DMS53 (cell line): Measurements from ENCODE around the gene MLLT10.
"Not testable (repeated sequence)": the region's sequence is repeated elsewhere in the genome, so short reads cannot be mapped to it uniquely, and the experiment has no call there.

Experiments
- DNase-seq: peaks from one replicate; lab custom pipeline; 2025; lab: John Stamatoyannopoulos, UW

MLLT10 gene

DNA sequence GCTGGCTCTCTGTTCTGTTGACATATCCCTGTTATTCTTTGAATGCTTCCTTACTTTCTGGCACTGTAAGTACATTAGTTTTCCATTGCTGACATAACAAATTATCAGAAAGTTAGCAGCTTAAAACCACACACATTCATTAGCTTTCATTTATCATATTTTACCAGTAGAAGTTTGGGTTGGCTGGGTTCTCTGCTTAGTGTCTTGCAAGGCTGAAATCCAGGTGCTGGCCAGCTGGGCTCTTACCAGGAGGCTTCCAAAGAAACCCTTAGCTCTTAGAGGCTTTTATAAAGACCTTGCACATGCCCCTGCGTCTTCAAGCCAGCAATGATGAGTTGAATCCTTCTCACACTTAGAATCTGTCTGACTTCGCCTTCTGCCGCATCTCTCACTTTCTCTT is 160.6 kb downstream of the MLLT10 start:
- no peak for DNase-seq

GRCh38 chr10:21696302-21696701 is 162.3 kb downstream of the MLLT10 start:
- DNase-seq = no peak

- no peak for DNase-seq
These were observed 165.5 kb downstream of the MLLT10 start for GRCh38 chr10:21699575-21699974.

DNA sequence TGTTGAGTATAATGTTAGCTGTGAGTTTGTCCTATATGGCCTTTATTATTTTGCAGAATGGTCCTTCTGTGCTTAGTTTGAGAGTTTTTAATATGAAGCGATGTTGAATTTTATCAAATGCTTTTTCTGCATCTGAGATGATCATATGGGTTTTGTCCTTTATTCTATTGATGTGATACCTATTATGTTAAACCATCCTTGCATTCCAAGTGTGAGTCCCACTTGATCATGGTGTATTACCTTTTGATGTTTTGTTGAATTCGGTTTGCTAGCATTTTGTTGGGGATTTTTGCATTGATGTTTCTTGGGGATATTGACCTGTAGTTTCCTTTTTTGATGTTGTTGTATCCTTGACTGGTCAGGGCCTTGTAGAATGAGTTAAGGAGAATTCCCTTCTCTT is 166.4 kb downstream of the MLLT10 start:
- peak; percentile 34 for DNase-seq

DNA sequence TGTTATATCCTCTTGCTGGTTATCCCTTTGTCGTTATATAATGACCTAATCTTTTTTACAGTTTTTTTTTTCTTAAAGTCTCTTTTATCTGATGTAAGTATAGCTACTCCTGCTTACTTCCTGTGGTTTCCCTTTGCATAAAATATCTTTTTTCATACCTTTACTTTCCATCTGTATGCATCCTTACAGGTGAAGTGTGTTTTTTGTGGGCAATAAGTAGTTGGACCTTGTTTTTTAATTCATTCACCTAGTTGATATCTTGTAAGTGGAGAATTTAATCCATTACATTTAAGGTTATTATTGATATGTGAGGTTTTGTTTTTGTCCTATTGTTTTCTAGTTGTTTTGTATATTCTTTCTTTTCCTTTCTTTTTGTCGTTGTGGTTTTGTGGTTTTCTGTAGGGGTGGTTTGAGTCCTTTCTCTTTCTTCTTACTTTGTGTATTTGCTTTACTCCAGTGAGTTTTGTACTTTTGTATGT is 168.6 kb downstream of the MLLT10 start:
- no peak for DNase-seq

- DNase-seq = no peak
These were observed 171.3 kb downstream of the MLLT10 start for GRCh38 chr10:21705142-21705827.

GRCh38 chr10:21705828-21706176 is 171.8 kb downstream of the MLLT10 start:
- DNase-seq = no peak

DNA sequence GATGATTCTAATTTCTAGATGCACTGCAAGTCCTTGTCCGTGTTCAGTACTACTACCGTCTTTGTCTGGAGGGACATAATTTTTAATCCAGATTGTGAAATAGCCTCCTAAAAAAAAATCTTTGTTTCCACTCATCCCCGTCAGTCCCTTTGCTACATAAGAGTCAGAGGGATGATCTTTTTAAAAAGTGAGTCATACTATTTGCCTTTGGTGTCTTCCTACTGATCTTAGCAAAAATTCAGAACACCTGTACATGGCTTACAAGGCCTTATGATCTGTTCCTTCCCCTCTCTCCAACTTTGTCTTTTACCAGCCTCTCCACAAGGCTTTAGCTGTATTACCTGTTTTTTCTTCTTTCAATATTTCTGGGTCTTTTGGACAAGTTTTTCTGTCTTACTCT is 173.5 kb downstream of the MLLT10 start:
- no peak for DNase-seq

- DNase-seq = no peak
These were observed 178.9 kb downstream of the MLLT10 start for GRCh38 chr10:21712975-21713374.

GRCh38 chr10:21715531-21716195 is 181.6 kb downstream of the MLLT10 start:
- DNase-seq = no peak

- not testable (repeated sequence) for DNase-seq
These were observed 183.5 kb downstream of the MLLT10 start for GRCh38 chr10:21717437-21718054.

DNA sequence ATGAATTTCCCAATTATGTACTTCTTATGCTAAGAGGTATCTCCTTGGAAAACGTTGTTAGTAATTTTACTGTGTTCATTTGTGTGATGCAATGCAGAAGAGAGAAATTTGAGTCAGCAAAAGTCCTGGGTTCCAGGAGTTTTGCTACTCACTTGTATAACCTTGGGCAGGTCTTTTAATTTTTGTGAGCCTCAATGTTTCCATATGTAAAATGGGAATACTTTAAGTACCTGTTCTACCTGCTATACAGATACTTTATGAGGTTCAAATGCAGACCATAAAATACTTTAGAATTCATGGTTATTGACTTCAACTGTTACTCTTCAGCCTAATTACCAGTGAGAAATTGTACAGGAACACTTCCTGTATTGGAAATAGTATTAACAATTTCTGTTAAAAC is 185.5 kb downstream of the MLLT10 start:
- DNase-seq = no peak

GRCh38 chr10:21720090-21720489 is 186.1 kb downstream of the MLLT10 start:
- DNase-seq = no peak

GRCh38 chr10:21721000-21721665 is 187.1 kb downstream of the MLLT10 start:
- DNase-seq = no peak

GRCh38 chr10:21722209-21722608 is 188.2 kb downstream of the MLLT10 start:
- no peak for DNase-seq

- DNase-seq = peak; percentile 47
These were observed 190.1 kb downstream of the MLLT10 start for GRCh38 chr10:21724020-21724589.

DNA sequence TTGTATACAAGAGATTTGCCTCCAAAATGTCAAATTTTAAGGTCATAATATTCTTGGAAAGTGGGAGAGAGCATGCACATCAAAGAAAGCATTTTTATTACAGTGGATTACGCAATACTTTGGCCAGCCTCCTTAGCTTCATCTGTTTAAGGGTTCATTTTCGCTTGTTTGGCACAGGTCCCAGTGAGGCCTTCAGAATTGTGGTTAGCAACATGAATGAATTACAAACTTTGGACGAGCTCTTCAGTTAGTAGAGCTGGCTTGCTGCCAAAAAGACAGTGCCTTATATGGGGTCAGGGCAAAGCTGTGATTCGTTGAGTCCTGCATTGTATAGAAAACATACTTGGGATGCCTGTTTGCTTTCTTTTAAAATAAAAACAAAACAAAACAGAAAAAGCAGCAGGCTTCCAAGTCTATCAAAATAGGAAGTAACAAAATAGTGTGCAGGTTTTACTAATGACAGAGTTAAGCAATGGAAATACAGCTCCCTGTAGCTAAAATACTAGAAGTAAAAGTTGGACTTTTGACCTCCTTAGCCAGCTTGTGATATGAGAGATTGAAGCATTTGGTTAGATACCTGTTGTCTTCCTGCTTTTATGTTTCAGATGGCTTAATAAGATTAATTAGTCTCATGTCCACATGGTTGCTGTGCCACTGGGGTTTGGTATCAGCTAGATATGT is 190.8 kb downstream of the MLLT10 start:
- peak; percentile 98 for DNase-seq

DNA sequence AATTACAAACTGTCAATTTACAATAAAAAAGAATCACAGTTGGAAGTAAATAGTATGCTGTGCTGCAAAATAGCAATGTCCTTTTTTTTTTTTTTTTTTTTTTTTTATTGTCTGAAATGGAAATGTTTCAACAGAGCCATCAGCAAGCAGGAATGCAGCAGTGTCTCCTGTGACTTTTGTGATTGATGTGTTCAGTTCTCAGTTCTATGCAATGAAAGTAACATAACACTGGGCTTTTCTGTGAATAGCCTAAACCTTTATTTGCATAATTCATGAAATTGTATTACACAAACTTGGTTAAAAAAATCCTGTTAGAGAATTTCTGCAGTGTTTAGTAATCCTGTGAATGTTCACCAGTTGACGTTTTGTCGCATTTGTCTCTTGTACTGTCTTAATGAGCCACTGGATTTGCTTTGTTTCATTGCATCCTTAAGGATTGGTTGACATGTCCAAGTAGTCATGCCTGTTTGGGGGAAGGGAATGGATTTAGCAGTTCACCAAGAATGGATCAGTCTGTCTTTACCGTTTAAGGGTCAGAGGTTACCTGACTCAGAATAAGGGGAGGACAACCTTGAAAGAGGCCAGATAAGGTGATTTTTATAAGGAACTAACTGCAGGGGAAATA is 192.7 kb downstream of the MLLT10 start:
- DNase-seq = no peak

GRCh38 chr10:21727452-21728168 is 193.6 kb downstream of the MLLT10 start:
- no peak for DNase-seq

DNA sequence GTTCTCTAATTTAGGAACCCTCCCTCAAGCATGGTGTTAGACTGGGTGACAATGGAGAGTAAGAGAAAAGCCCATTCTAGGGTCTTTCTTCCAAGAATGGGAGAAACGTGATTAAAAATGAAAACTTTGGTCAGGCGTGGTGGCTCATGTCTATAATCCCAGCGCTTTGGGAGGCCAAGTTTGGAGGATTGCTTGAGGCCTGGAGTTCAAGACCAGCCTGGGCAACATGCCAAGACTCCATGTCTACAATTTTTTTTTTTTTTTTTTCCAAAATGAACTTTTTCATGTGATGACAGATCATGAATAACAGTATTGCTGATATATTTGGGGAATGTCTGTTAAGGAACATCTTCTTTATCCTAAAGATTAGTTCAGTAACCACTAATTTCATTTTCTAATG is 194.6 kb downstream of the MLLT10 start:
- no peak for DNase-seq
